ENCODE data around the gene CNGB1.
"Not testable (repeated sequence)": the region's sequence is repeated elsewhere in the genome, so short reads cannot be mapped to it uniquely, and the experiment has no call there.

The CNGB1 gene

GRCh38 chr16:57883953-57884654, 86.8 kb downstream of the CNGB1 start:
- DNase-seq, result no peak

GRCh38 chr16:57883480-57883879, 87.4 kb downstream of the CNGB1 start:
- no peak for DNase-seq

- no peak for DNase-seq
Measured at GRCh38 chr16:57882792-57883191, 88.1 kb downstream of the CNGB1 start.

GRCh38 chr16:57882206-57882605, 88.7 kb downstream of the CNGB1 start:
- no peak for DNase-seq

GRCh38 chr16:57878586-57878985, 92.3 kb downstream of the CNGB1 start:
- DNase-seq, result no peak

GRCh38 chr16:57876210-57876609, 94.7 kb downstream of the CNGB1 start:
- DNase-seq, result no peak

- no peak for DNase-seq
Measured at GRCh38 chr16:57875347-57875746, 95.6 kb downstream of the CNGB1 start.

GRCh38 chr16:57873218-57873617, 97.7 kb downstream of the CNGB1 start:
- no peak for DNase-seq

- not testable (repeated sequence) for DNase-seq
Measured at GRCh38 chr16:57872764-57873163, 98.2 kb downstream of the CNGB1 start.

GRCh38 chr16:57871456-57871855, 99.5 kb downstream of the CNGB1 start:
- no peak for DNase-seq

GRCh38 chr16:57870753-57871454, 100.0 kb downstream of the CNGB1 start:
- peak; percentile 22 for DNase-seq

- DNase-seq, result no peak
Measured at GRCh38 chr16:57868913-57869520, 101.9 kb downstream of the CNGB1 start.

- DNase-seq, result no peak
Measured at GRCh38 chr16:57867000-57867561, 103.8 kb downstream of the CNGB1 start.

GRCh38 chr16:57866529-57866918, 104.4 kb downstream of the CNGB1 start:
- DNase-seq, result no peak

GRCh38 chr16:57865746-57866528, 105.0 kb downstream of the CNGB1 start:
- no peak for DNase-seq

GRCh38 chr16:57863434-57864160, 107.3 kb downstream of the CNGB1 start:
- peak; percentile 69 for DNase-seq

- DNase-seq, result no peak
Measured at GRCh38 chr16:57862698-57863433, 108.1 kb downstream of the CNGB1 start.

- peak; percentile 65 for DNase-seq
Measured at GRCh38 chr16:57859331-57859730, 111.6 kb downstream of the CNGB1 start.

GRCh38 chr16:57858635-57859034, 112.3 kb downstream of the CNGB1 start:
- no peak for DNase-seq

- DNase-seq, result not testable (repeated sequence)
Measured at GRCh38 chr16:57857991-57858390, 112.9 kb downstream of the CNGB1 start.

- DNase-seq, result no peak
Measured at GRCh38 chr16:57855188-57855587, 115.7 kb downstream of the CNGB1 start.

GRCh38 chr16:57852189-57852588, 118.7 kb downstream of the CNGB1 start:
- no peak for DNase-seq

Data from hematopoietic multipotent progenitor cell treated with erythropoietin and hydrocortisone succinate and interleukin-3 and kit ligand, for 4 days (in vitro differentiated cells).